ENCODE results near the gene ITGB8. TPM values are rescaled to one million over a fixed set of nuclear protein-coding genes. Genes with fewer than 3 reads are reported as not detected.

Gene ITGB8
- total and polyA plus RNA-seq, 2 experiments from 2014 or later, result 0.71 to 3.0 TPM

- no peak overlapping the region for H2AFZ ChIP-seq
- DNase-seq (ENCODE audit: low spot score) (no peak), ATAC-seq (no peak)
- H3K4me2 ChIP-seq, result no peak overlapping the region
- Mint-ChIP-seq H3K4me3 (no peak overlapping the region), H3K27me3 (ENCODE audit: insufficient read depth, low read depth, poor library complexity) (peaks cover 2% of the 10 kb centered on the region), H3K36me3 (ENCODE audit: low read depth) (no peaks in the 10 kb centered on the region; the same call in 2 of the 3 replicates), H3K27ac (no peak overlapping the region), H3K4me1 (0 out of 3 replicates have a peak, but pooled peaks cover 2% of the 10 kb centered on the region), H3K9me3 (no peaks in the 10 kb centered on the region)
- peaks cover 6% of the 10 kb centered on the region; the same call in 1 of the 2 replicates for H3K4me1 ChIP-seq (ENCODE audit: insufficient read depth)
- TF ChIP-seq ZNF462 (CRISPR knock-in tag; IDR thresholded peaks at IDR 0.05), result no peak
- no peak for TF ChIP-seq CREB1 (CRISPR knock-in tag; IDR thresholded peaks at IDR 0.05; ENCODE audit: low read depth)
- TF ChIP-seq EZH2phosphoT487 (IDR thresholded peaks at IDR 0.05; ENCODE audit: unreplicated experiment), result no peak
- TF ChIP-seq NANOG (IDR thresholded peaks at IDR 0.05; ENCODE audit: borderline replicate concordance), result no peak
- TF ChIP-seq ZNF331 (CRISPR knock-in tag; IDR thresholded peaks at IDR 0.05; ENCODE audit: low read depth), result no peak
- no peak for TF ChIP-seq ETS1 (IDR thresholded peaks at IDR 0.05)
- no peak for TF ChIP-seq JUNB (IDR thresholded peaks at IDR 0.05; ENCODE audit: unreplicated experiment)
- TF ChIP-seq STAT1 (IDR thresholded peaks at IDR 0.05; ENCODE audit: unreplicated experiment), result no peak
- TF ChIP-seq EZH2 (IDR thresholded peaks at IDR 0.05; ENCODE audit: low read depth, unreplicated experiment), result no peak
- TF ChIP-seq REST (IDR thresholded peaks at IDR 0.05; ENCODE audit: unreplicated experiment), result no peak
- no peak for TF ChIP-seq CTCF (conservative IDR thresholded peaks at IDR 0.05; ENCODE audit: low read depth in 2 of 2)
- TF ChIP-seq POLR2AphosphoS5 (IDR thresholded peaks at IDR 0.05; ENCODE audit: low read depth), result no peak
- H3K9me2 ChIP-seq (ENCODE audit: insufficient read depth), result no peaks in the 10 kb centered on the region
- H3F3A ChIP-seq (replicated peaks; ENCODE audit: low read depth), result no peaks in the 10 kb centered on the region
- H3K79me2 ChIP-seq (replicated peaks; ENCODE audit: insufficient read depth), result no peaks in the 10 kb centered on the region
- H3K27me3 ChIP-seq (ENCODE audit: insufficient read depth), result no peaks in the 10 kb centered on the region
- no peak overlapping the region for H3K4me3 ChIP-seq
- no peak overlapping the region for H3K27ac ChIP-seq (ENCODE audit: low read depth)
- no peaks in the 10 kb centered on the region for H3K36me3 ChIP-seq (ENCODE audit: insufficient read depth)
- no peaks in the 10 kb centered on the region for H4K20me1 ChIP-seq (replicated peaks; ENCODE audit: insufficient read depth)
These were observed 73.6 kb downstream of the ITGB8 start for GRCh38 chr7:20404320-20404719.

Data from GM23338 (cell line).